ENCODE results near the gene AMN. TPM values are rescaled to one million over a fixed set of nuclear protein-coding genes. Genes with fewer than 3 reads are reported as not detected.

AMN gene
- total RNA-seq, 1 experiment from 2014 or later, result 5.6 TPM

DNA sequence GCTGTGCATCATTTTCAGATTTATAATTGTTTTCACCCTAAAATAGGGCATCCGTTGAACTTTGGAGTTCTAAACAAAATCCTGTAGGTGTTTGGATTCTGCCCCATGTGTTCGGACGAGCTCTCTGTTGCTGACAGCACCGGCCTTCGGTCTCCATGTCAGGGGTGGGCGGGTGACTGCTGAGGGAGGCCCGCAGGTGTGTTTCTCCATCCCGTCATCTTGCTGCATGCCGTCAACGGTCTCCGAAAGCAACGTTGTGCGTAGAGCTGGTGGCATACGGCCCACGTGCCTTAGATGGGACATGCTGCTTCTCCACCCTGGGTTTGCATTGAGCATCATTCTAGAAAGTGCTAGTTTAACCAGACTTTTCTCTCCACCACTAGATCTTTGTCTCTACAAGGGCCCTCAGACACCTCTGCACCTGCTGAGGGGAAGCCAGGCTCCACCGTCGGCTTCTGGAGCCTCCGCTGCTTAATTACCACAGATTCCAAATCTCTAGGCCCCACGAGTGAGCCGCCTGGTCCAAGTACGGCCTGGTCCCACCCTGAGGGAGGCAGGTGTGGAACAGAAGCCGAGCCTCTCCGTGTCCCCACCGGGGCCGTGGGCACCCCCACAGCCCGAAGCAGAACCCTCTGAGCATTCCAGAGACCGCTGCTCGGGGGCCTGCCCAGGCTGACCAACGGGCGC lies 15.7 kb upstream of the AMN start:
- POLR2A ChIA-PET (ENCODE audit: low non-redundant PET), result no interaction called here
- Histone ChIP-seq H3K36me3 (ENCODE audit: insufficient read depth, low read length, poor library complexity, severe bottlenecking) (peaks cover 10% of the 10 kb centered on the region), H3K4me1 (ENCODE audit: insufficient read depth, low read length, poor library complexity, severe bottlenecking) (no peaks in the 10 kb centered on the region), H3K4me3 (ENCODE audit: low read depth, low read length, poor library complexity, severe bottlenecking) (no peak overlapping the region), H3K27ac (ENCODE audit: low read depth, low read length, poor library complexity, severe bottlenecking) (no peak overlapping the region), H3K27me3 (replicated peaks; ENCODE audit: insufficient read depth, low read depth, low read length, poor library complexity) (no peaks in the 10 kb centered on the region), H3K9me3 (ENCODE audit: low read depth, low read length, poor library complexity, severe bottlenecking) (no peaks in the 10 kb centered on the region)
- no peak for DNase-seq (ENCODE audit: low spot score)
- no TSS peak for BruUV-seq (replicated peaks)
- CTCF ChIA-PET, result interaction anchor here (0.6 kb wide), 1 partner anchor 211 kb away, joined by 5 read pairs; no protein-coding TSS in a partner anchor
- intact Hi-C loops (cut with micrococcal nuclease; ENCODE audit: unreplicated experiment), result no loop called here
- TF ChIP-seq, protein P1, sequence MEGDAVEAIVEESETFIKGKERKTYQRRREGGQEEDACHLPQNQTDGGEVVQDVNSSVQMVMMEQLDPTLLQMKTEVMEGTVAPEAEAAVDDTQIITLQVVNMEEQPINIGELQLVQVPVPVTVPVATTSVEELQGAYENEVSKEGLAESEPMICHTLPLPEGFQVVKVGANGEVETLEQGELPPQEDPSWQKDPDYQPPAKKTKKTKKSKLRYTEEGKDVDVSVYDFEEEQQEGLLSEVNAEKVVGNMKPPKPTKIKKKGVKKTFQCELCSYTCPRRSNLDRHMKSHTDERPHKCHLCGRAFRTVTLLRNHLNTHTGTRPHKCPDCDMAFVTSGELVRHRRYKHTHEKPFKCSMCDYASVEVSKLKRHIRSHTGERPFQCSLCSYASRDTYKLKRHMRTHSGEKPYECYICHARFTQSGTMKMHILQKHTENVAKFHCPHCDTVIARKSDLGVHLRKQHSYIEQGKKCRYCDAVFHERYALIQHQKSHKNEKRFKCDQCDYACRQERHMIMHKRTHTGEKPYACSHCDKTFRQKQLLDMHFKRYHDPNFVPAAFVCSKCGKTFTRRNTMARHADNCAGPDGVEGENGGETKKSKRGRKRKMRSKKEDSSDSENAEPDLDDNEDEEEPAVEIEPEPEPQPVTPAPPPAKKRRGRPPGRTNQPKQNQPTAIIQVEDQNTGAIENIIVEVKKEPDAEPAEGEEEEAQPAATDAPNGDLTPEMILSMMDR (conservative IDR thresholded peaks at IDR 0.05; ENCODE audit: low read depth, low read length), result no peak

DNA sequence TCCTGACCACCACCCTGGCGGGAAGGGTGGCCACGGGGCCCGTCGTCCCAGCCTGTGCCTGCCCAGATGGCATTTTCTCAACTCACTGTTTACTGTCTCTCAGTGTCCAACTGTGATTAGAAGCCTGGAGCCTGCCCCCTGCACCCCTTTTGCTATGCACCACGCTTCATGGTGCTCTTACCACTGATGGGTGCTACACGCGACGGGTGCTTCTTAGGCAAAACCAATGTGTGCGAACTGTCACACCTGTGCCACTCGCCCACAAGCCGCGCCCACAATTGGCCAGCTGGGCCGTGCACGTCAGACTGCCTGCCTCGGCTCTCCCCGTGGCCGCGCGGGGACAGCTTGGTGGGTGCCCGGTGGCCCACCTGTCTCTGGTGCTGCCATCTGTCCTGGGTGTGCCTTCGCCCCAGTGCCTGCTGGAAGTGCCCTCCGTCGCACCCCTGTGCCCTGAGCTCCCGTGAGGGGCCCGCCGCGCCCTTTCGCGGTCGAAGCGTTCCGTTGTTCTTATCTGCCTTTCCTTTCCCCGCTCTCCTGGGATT lies 15.1 kb upstream of the AMN start:
- no peak overlapping the region for H3K4me3 ChIP-seq (ENCODE audit: low read depth, low read length, poor library complexity, severe bottlenecking)
- no peaks in the 10 kb centered on the region for H3K27me3 ChIP-seq (replicated peaks; ENCODE audit: insufficient read depth, low read depth, low read length, poor library complexity)
- DNase-seq (ENCODE audit: low spot score), result no peak
- intact Hi-C loops (cut with micrococcal nuclease; ENCODE audit: unreplicated experiment), result no loop called here
- peaks cover 10% of the 10 kb centered on the region for H3K36me3 ChIP-seq (ENCODE audit: insufficient read depth, low read length, poor library complexity, severe bottlenecking)
- BruUV-seq (replicated peaks), result no TSS peak
- H3K9me3 ChIP-seq (ENCODE audit: low read depth, low read length, poor library complexity, severe bottlenecking), result no peaks in the 10 kb centered on the region
- TF ChIP-seq EZH2 (IDR thresholded peaks at IDR 0.05; ENCODE audit: borderline replicate concordance, low read depth, low read length, poor library complexity, severe bottlenecking), result no peak
- TF ChIP-seq, protein P1 (conservative IDR thresholded peaks at IDR 0.05; ENCODE audit: low read depth, low read length), result no peak
- no peaks in the 10 kb centered on the region for H3K4me1 ChIP-seq (ENCODE audit: insufficient read depth, low read length, poor library complexity, severe bottlenecking)
- POLR2A ChIA-PET (ENCODE audit: low non-redundant PET), result no interaction called here
- CTCF ChIA-PET, result no interaction called here
- no peak overlapping the region for H3K27ac ChIP-seq (ENCODE audit: low read depth, low read length, poor library complexity, severe bottlenecking)

- CTCF ChIA-PET, result interaction anchor here (0.6 kb wide), 1 partner anchor 13 kb away, joined by 3 read pairs; no protein-coding TSS in a partner anchor
- DNase-seq (ENCODE audit: low spot score), result no peak
- H3K9me3 ChIP-seq (ENCODE audit: low read depth, low read length, poor library complexity, severe bottlenecking), result no peaks in the 10 kb centered on the region
- no peaks in the 10 kb centered on the region for H3K4me1 ChIP-seq (ENCODE audit: insufficient read depth, low read length, poor library complexity, severe bottlenecking)
- peaks cover 9% of the 10 kb centered on the region for H3K36me3 ChIP-seq (ENCODE audit: insufficient read depth, low read length, poor library complexity, severe bottlenecking)
- BruUV-seq (replicated peaks), result no TSS peak
- intact Hi-C loops (cut with micrococcal nuclease; ENCODE audit: unreplicated experiment), result no loop called here
- no peak overlapping the region for H3K27ac ChIP-seq (ENCODE audit: low read depth, low read length, poor library complexity, severe bottlenecking)
- no peaks in the 10 kb centered on the region for H3K27me3 ChIP-seq (replicated peaks; ENCODE audit: insufficient read depth, low read depth, low read length, poor library complexity)
- POLR2A ChIA-PET (ENCODE audit: low non-redundant PET), result no interaction called here
- no peak for TF ChIP-seq EZH2 (IDR thresholded peaks at IDR 0.05; ENCODE audit: borderline replicate concordance, low read depth, low read length, poor library complexity, severe bottlenecking)
- TF ChIP-seq, protein P1 (conservative IDR thresholded peaks at IDR 0.05; ENCODE audit: low read depth, low read length), result no peak
- no peak overlapping the region for H3K4me3 ChIP-seq (ENCODE audit: low read depth, low read length, poor library complexity, severe bottlenecking)
These were observed 14.3 kb upstream of the AMN start for GRCh38 chr14:102907980-102908730.

Data from A673 (cell line).